ENCODE results near the gene TRAPPC14.
"Not testable (repeated sequence)": the region's sequence is repeated elsewhere in the genome, so short reads cannot be mapped to it uniquely, and the experiment has no call there.

TRAPPC14 gene

GRCh38 chr7:100154651-100155491, 3.7 kb downstream of the TRAPPC14 start:
- no peak for DNase-seq (ENCODE audit: low read depth in 1 of 2, low spot score in 1 of 2)

GRCh38 chr7:100153708-100154535, 4.6 kb downstream of the TRAPPC14 start:
- no peak for DNase-seq (ENCODE audit: low read depth in 1 of 2, low spot score in 1 of 2)

- no peak for DNase-seq (ENCODE audit: low read depth in 1 of 2, low spot score in 1 of 2)
Observed at GRCh38 chr7:100152937-100153666, 5.4 kb downstream of the TRAPPC14 start.

- DNase-seq (ENCODE audit: low read depth in 1 of 2, low spot score in 1 of 2) = no peak
Observed at GRCh38 chr7:100152404-100152803, 6.1 kb downstream of the TRAPPC14 start.

GRCh38 chr7:100148559-100149328, 9.8 kb downstream of the TRAPPC14 start, which contains the start of gene LAMTOR4:
Gene LAMTOR4, plus strand, starts transcription at chr7:100148918. Its CDS starts 55 bp downstream, at chr7:100148973.
- DNase-seq (ENCODE audit: low read depth in 1 of 2, low spot score in 1 of 2) = peak; percentile 88 to 94

GRCh38 chr7:100148225-100148558, 10.3 kb downstream of the TRAPPC14 start:
- no peak for DNase-seq (ENCODE audit: low read depth in 1 of 2, low spot score in 1 of 2)

- DNase-seq (ENCODE audit: low read depth in 1 of 2, low spot score in 1 of 2) = no peak
Observed at GRCh38 chr7:100147278-100147677, 11.2 kb downstream of the TRAPPC14 start.

- DNase-seq (ENCODE audit: low read depth in 1 of 2, low spot score in 1 of 2) = not testable (repeated sequence)
Observed at GRCh38 chr7:100146350-100146749, 12.2 kb downstream of the TRAPPC14 start.

- DNase-seq (ENCODE audit: low read depth in 1 of 2, low spot score in 1 of 2) = no peak
Observed at GRCh38 chr7:100142461-100142860, 16.1 kb downstream of the TRAPPC14 start.

GRCh38 chr7:100141555-100141949, 17.0 kb downstream of the TRAPPC14 start:
- no peak for DNase-seq (ENCODE audit: low read depth in 1 of 2, low spot score in 1 of 2)

- no peak for DNase-seq (ENCODE audit: low read depth in 1 of 2, low spot score in 1 of 2)
Observed at GRCh38 chr7:100137851-100138760, 20.4 kb downstream of the TRAPPC14 start.

- peak; percentile 39 to 46 for DNase-seq (ENCODE audit: low read depth in 1 of 2, low spot score in 1 of 2)
Observed at GRCh38 chr7:100132697-100133151, 25.8 kb downstream of the TRAPPC14 start.

GRCh38 chr7:100132126-100132525, 26.4 kb downstream of the TRAPPC14 start:
- no peak for DNase-seq (ENCODE audit: low read depth in 1 of 2, low spot score in 1 of 2)

GRCh38 chr7:100130608-100131453, 27.7 kb downstream of the TRAPPC14 start:
- peak; percentile 67 to 69 for DNase-seq (ENCODE audit: low read depth in 1 of 2, low spot score in 1 of 2)

GRCh38 chr7:100130220-100130607, 28.3 kb downstream of the TRAPPC14 start:
- DNase-seq (ENCODE audit: low read depth in 1 of 2, low spot score in 1 of 2) = not testable (repeated sequence)

GRCh38 chr7:100128637-100128963, 29.9 kb downstream of the TRAPPC14 start:
- no peak for DNase-seq (ENCODE audit: low read depth in 1 of 2, low spot score in 1 of 2)

GRCh38 chr7:100127866-100128636, 30.5 kb downstream of the TRAPPC14 start:
- DNase-seq (ENCODE audit: low read depth in 1 of 2, low spot score in 1 of 2) = peak in 1 of 2 donors; percentile 2
